ENCODE measurements around the gene TGFB2.

- TF ChIP-seq CTCF (IDR thresholded peaks at IDR 0.05; ENCODE audit: extremely low read depth in 1 of 2, insufficient read depth in 1 of 2, low read depth in 1 of 2, low read length in 2 of 2) (no peak), POLR2AphosphoS5 (IDR thresholded peaks at IDR 0.05; ENCODE audit: insufficient read depth, low read depth, low read length) (peak; percentile 62), POLR2A (IDR thresholded peaks at IDR 0.05; ENCODE audit: low read depth, low read length) (no peak), MAX (IDR thresholded peaks at IDR 0.05; ENCODE audit: insufficient read depth, insufficient read length) (no peak), EZH2 (IDR thresholded peaks at IDR 0.05; ENCODE audit: borderline replicate concordance, low read depth, low read length, severe bottlenecking) (no peak), GATA2 (IDR thresholded peaks at IDR 0.05; ENCODE audit: insufficient read depth, insufficient read length, low read depth, low read length) (peak; percentile 65)
These were observed 29.5 kb downstream of the TGFB2 start for GRCh38 chr1:218374401-218375353.
